ENCODE measurements around the gene SLC12A8.
A peak's percentile ranks its signal among the peaks of the same experiment; 100 is the strongest.

The SLC12A8 gene

GRCh38 chr3:125116311-125117080 lies 96.1 kb downstream of the SLC12A8 start:
- Histone ChIP-seq H3K27ac (peak overlapping the region in 1 of 2 donors; percentile 43), H3K4me3 (no peak overlapping the region)
- DNase-seq (ENCODE audit: low spot score): no peak
- TF ChIP-seq CTCF (IDR thresholded peaks at IDR 0.05): no peak

GRCh38 chr3:125115640-125116039 lies 96.9 kb downstream of the SLC12A8 start:
- H3K27ac ChIP-seq: no peak overlapping the region
- no peak for DNase-seq (ENCODE audit: low spot score)
- no peak for TF ChIP-seq CTCF (IDR thresholded peaks at IDR 0.05)
- H3K4me3 ChIP-seq: no peak overlapping the region

- TF ChIP-seq CTCF (IDR thresholded peaks at IDR 0.05): no peak
- Histone ChIP-seq H3K27ac (no peak overlapping the region), H3K4me3 (no peak overlapping the region)
- no peak for DNase-seq (ENCODE audit: low spot score)
Measured at GRCh38 chr3:125112981-125113380, 99.6 kb downstream of the SLC12A8 start.

GRCh38 chr3:125110876-125111480 lies 101.6 kb downstream of the SLC12A8 start:
- no peak for DNase-seq (ENCODE audit: low spot score)
- no peak overlapping the region for H3K4me3 ChIP-seq
- TF ChIP-seq CTCF (IDR thresholded peaks at IDR 0.05): no peak
- H3K27ac ChIP-seq: no peak overlapping the region

- Histone ChIP-seq H3K4me3 (no peak overlapping the region), H3K27ac (no peak overlapping the region)
- no peak for DNase-seq (ENCODE audit: low spot score)
- no peak for TF ChIP-seq CTCF (IDR thresholded peaks at IDR 0.05)
Measured at GRCh38 chr3:125110016-125110875, 102.3 kb downstream of the SLC12A8 start.

- TF ChIP-seq CTCF (IDR thresholded peaks at IDR 0.05): no peak
- Histone ChIP-seq H3K4me3 (no peak overlapping the region), H3K27ac (no peak overlapping the region)
- DNase-seq (ENCODE audit: low spot score): no peak
Measured at GRCh38 chr3:125109536-125109925, 103.0 kb downstream of the SLC12A8 start.

Measured in coronary artery (tissue), 2 donors.